HepG2 (cell line): ENCODE results near the gene PSMD4. TPM values are rescaled to one million over a fixed set of nuclear protein-coding genes. Genes with fewer than 3 reads are reported as not detected.
A peak's percentile ranks its signal among the peaks of the same experiment; 100 is the strongest.

ENCODE experiments used
- AKNA ChIP-seq: sonication (generic); formaldehyde crosslinking; IDR thresholded peaks from 2 replicates; pipeline ENCODE4 v1.4.0; 2020; ENCODE audit warnings: missing genetic modification reagents, borderline replicate concordance
- ATAD3A ChIP-seq: sonication (generic); formaldehyde crosslinking; IDR thresholded peaks from 2 replicates; pipeline ENCODE4 v1.4.0; 2020; ENCODE audit warnings: missing genetic modification reagents
- ATF7 ChIP-seq, 2 experiments: fragments of 450-650 bp in 1 of 2; sonication (generic) in 1 of 2; formaldehyde crosslinking in 1 of 2; IDR thresholded peaks; 2 replicates each; pipeline versions ENCODE4 v1.4.0 to v1.6.1; 2016 to 2020; ENCODE audit warnings: antibody characterized with exemption in 1 of 2, mild to moderate bottlenecking in 1 of 2, missing genetic modification reagents in 1 of 2
- DR1 ChIP-seq: sonication (generic); formaldehyde crosslinking; IDR thresholded peaks from 2 replicates; pipeline ENCODE4 v1.8.0; 2021; ENCODE audit warnings: mild to moderate bottlenecking, missing genetic modification reagents, inconsistent platforms
- ELF4 ChIP-seq: sonication (generic); formaldehyde crosslinking; IDR thresholded peaks from 2 replicates; pipeline ENCODE4 v1.5.0; 2020; ENCODE audit warnings: missing genetic modification reagents, mild to moderate bottlenecking, moderate library complexity, borderline replicate concordance
- FLYWCH1 ChIP-seq: sonication (generic); formaldehyde crosslinking; IDR thresholded peaks from 2 replicates; pipeline ENCODE4 v1.8.1; 2023; ENCODE audit warnings: mild to moderate bottlenecking, missing genetic modification reagents
- KAT7 ChIP-seq: IDR thresholded peaks from 2 replicates; pipeline ENCODE4 v1.6.1; 2018; ENCODE audit warnings: borderline replicate concordance, missing compliant biosample characterization
- MED1 ChIP-seq: sonication (generic); formaldehyde crosslinking; IDR thresholded peaks from 2 replicates; pipeline ENCODE4 v1.4.0; 2020; ENCODE audit warnings: missing genetic modification reagents
- MIER3 ChIP-seq: IDR thresholded peaks from 2 replicates; pipeline ENCODE4 v1.6.1; 2016; ENCODE audit warnings: missing compliant biosample characterization, borderline replicate concordance
- POGZ ChIP-seq: sonication (generic); formaldehyde crosslinking; IDR thresholded peaks from 2 replicates; pipeline ENCODE4 v1.4.0; 2020; ENCODE audit warnings: mild to moderate bottlenecking, missing genetic modification reagents
- PPARG ChIP-seq: conservative IDR thresholded peaks from 2 replicates; pipeline ENCODE4 v1.6.1; 2016; ENCODE audit warnings: missing biosample characterization, missing genetic modification reagents
- RBAK ChIP-seq: sonication (generic); formaldehyde crosslinking; IDR thresholded peaks from 2 replicates; pipeline ENCODE4 v1.5.1; 2020; ENCODE audit warnings: mild to moderate bottlenecking, missing genetic modification reagents
- USF2 ChIP-seq, 2 experiments: sonication (generic) in 1 of 2; formaldehyde crosslinking in 1 of 2; IDR thresholded peaks; 2 replicates each; pipeline versions ENCODE4 v1.5.1 to v1.6.1; 2011 to 2020; ENCODE audit warnings: borderline replicate concordance in 1 of 2, low read depth in 1 of 2, low read length in 1 of 2, mild to moderate bottlenecking in 1 of 2, missing genetic modification reagents in 1 of 2, moderate library complexity in 1 of 2
- ZNF232 ChIP-seq: sonication (generic); formaldehyde crosslinking; IDR thresholded peaks from 2 replicates; pipeline ENCODE4 v1.4.0; 2020; ENCODE audit warnings: missing genetic modification reagents, borderline replicate concordance
- ZNF441 ChIP-seq: sonication (generic); formaldehyde crosslinking; IDR thresholded peaks from 2 replicates; pipeline ENCODE4 v1.7.0; 2021; ENCODE audit warnings: missing genetic modification reagents, borderline replicate concordance
- ZNF570 ChIP-seq: sonication (generic); formaldehyde crosslinking; IDR thresholded peaks from 2 replicates; pipeline ENCODE4 v1.4.0; 2020; ENCODE audit warnings: mild to moderate bottlenecking, missing genetic modification reagents, borderline replicate concordance
- ZNF576 ChIP-seq: sonication (generic); formaldehyde crosslinking; IDR thresholded peaks from 2 replicates; pipeline ENCODE4 v1.4.0; 2020; ENCODE audit warnings: mild to moderate bottlenecking, missing genetic modification reagents
- ZNF605 ChIP-seq: sonication (generic); formaldehyde crosslinking; IDR thresholded peaks from 2 replicates; pipeline ENCODE4 v1.8.0; 2022; ENCODE audit warnings: mild to moderate bottlenecking, missing genetic modification reagents
- ZNF709 ChIP-seq: sonication (generic); formaldehyde crosslinking; IDR thresholded peaks from 2 replicates; pipeline ENCODE4 v1.5.0; 2020; ENCODE audit warnings: mild to moderate bottlenecking, missing genetic modification reagents
- ZSCAN12 ChIP-seq: sonication (generic); formaldehyde crosslinking; IDR thresholded peaks from 2 replicates; pipeline ENCODE4 v1.9.0; 2021; ENCODE audit warnings: mild to moderate bottlenecking, missing genetic modification reagents
- ZZZ3 ChIP-seq: sonication (generic); formaldehyde crosslinking; IDR thresholded peaks from 2 replicates; pipeline ENCODE4 v1.4.0; 2020; ENCODE audit warnings: missing genetic modification reagents, mild to moderate bottlenecking, borderline replicate concordance
- polyA plus RNA-seq, 8 experiments: library from polyadenylated mRNA; depleted of rRNA in 3 of 8; stranded (reverse) in 7 of 8; unstranded in 1 of 8; fragments of >200 nt; fragmentation: Illumina TruSeq in 4 of 8; extraction: Trizol in 4 of 8; gene quantifications; 2 replicates each; pipeline versions ENCODE4 v1.2.1 to v1.2.3, GENCODE V29; 2011 to 2016; ENCODE audit warnings: low read depth in 4 of 8, missing spikeins in 1 of 8, mixed read lengths in 1 of 8; ENCODE audit not compliant: insufficient read depth in 1 of 8
- total RNA-seq, 5 experiments: library from RNA; depleted of rRNA; stranded (reverse); fragments of >200 nt; fragmentation: Illumina TruSeq; extraction: Trizol; gene quantifications; 2 replicates each; pipeline ENCODE4 v1.2.3, GENCODE V29; 2016; ENCODE audit warnings: low read depth in 1 of 5

Gene PSMD4
- total and polyA plus RNA-seq, 2 of the 13 experiments (the other 11 are each of a cell fraction or from before 2014, with no cell fraction given), result 194 to 243 TPM

- TF ChIP-seq ZZZ3 (CRISPR knock-in tag) (0 out of 2 replicates have a peak, but pooled peaks have one; percentile 49), ZNF576 (CRISPR knock-in tag) (no peak), ZNF605 (CRISPR knock-in tag) (peak; percentile 69), DR1 (CRISPR knock-in tag) (no peak; the same call in 1 of the 2 replicates), RBAK (no peak), ZSCAN12 (no peak; the same call in 1 of the 2 replicates), USF2 (IDR thresholded peaks at IDR 0.05; ENCODE audit: low read depth, low read length) (no peak), USF2 (CRISPR knock-in tag; IDR thresholded peaks at IDR 0.05; ENCODE audit: borderline replicate concordance) (peak; percentile 65; the same call in 1 of the 2 replicates), ATF7 (IDR thresholded peaks at IDR 0.05) (peak; percentile 99), ATF7 (CRISPR knock-in tag; IDR thresholded peaks at IDR 0.05) (peak; percentile 98), ZNF441 (CRISPR knock-in tag) (no peak), ZNF570 (CRISPR knock-in tag) (0 out of 2 replicates have a peak, but pooled peaks have one; percentile 57), ELF4 (peak; percentile 71), ZNF232 (CRISPR knock-in tag) (no peak; the same call in 1 of the 2 replicates), FLYWCH1 (no peak), ATAD3A (no peak), ZNF709 (CRISPR knock-in tag) (peak; percentile 86; the same call in 1 of the 2 replicates), KAT7 (CRISPR knock-in tag) (no peak), PPARG (CRISPR knock-in tag) (peak; percentile 60; the same call in 1 of the 2 replicates), POGZ (CRISPR knock-in tag) (peak; percentile 32; the same call in 1 of the 2 replicates), MED1 (CRISPR knock-in tag) (peak; percentile 54), AKNA (no peak), MIER3 (CRISPR knock-in tag) (no peak)
Measured at GRCh38 chr1:151281225-151281968, 26.9 kb downstream of the PSMD4 start (continued).
